GOT3 (cell line): ENCODE results near the gene MACROD2.

ENCODE experiments used
- DNase-seq: peaks from one replicate; lab custom pipeline; 2025; ENCODE audit warnings: mixed read lengths; lab: John Stamatoyannopoulos, UW

The MACROD2 gene

DNA sequence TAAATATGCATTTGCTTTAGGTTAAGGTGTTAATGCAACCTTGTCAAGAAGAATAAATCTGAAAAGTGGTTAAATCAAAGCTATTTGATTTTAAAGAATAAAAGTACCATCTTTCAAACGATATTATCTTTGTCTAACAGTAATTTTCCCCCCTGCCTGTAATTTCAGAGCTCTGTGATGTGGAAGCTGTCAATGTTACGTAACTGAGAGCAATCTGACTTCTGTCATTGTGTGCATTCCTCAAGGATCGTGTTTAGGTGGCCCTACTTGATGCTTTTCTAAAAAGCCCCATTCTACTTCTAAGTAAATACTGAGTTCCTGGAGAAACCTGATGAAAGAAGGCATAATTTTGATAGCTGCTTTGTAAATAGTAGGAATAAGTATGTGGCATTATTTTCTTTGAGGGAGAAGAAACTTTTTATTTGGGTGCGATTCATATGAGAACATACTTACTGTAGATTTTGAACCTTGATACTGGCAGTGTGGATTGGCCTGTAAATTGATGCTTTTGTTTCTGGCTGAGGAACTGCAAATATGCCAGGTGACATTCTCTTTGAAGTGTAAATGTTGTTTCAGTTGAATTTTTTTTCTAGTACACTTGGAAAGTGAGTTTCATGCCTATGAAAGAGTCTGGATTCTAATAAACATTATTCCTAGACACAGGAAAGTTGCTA lies 871.7 kb downstream of the MACROD2 start:
- no peak for DNase-seq

DNA sequence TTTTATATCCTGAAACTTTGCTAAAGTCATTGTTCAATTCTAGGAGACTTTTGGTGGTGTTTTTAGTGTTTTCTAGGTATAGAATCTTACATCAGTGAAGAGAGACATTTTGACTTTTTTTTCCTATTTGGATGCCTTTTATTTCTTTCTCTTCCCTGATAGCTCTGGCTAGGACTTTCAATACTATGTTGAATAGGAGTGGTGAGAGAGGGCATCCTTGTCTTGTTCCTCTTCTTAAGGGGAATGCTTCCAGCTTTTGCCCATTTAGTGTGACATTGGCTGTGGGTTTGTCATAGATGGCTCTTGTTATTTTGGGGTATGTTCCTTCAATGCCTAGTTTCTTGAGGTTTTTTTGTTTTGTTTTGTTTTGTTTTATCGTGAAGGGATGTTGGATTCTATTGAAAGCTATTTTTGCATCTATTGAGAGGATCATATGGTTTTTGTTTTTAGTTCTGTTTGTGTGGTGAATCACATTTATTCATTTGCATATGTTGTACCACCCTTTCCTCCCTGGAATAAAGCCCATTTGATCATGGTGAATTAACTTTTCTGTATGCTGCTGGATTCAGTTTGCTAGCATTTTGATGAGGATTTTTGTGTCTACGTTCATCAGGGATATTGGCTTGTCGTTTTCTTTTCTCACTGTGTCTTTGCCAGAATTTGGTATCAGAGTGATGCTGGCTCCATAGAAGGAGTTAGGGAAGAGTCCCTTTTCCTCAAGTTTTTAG lies 882.1 kb downstream of the MACROD2 start:
- DNase-seq, result no peak

DNA sequence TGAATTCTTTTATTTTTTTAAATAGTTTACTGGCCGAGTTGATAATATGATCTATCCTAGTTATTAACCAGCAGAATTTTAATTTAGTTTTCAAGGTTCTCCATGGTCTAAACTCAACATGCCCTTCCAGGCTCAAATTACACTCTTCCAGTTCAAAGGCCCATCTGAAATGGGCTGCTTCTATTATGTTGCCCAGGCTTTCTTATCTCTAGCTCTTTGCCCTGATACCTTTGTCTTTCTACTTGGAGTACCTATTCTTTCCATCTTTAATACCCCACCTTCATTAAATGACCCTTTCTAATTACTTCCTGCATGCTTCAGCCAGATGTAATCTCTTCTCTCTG lies 883.3 kb downstream of the MACROD2 start:
- no peak for DNase-seq

DNA sequence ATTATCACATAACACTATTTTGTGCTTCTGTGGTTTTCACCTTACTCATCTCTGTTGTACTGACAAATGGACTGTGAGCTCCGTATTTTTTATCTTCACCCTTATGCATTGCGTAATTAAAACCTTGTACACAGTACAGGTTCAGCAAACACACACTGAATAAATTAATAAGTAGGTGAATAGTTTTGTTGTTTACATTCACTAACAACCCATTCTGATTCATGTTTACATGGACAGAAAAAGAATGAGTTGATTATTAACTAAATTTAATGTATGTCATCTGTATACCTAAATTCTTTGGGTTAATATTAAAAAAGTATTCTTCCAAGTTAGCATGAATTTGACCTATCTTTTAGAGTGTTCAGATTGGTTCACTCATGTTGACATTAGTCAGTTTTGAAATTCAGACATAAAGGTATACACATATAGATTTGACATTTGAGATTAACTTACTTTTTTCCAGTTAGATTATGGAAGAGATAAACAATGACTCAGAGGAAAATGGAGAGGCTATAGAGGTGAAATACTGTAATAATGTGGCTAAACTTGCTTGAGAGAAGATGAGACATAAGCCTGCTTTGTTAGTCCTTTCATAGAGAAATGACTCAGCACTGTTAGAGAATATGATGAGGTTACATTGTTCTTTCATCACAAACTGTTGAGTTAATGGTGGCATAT lies 883.8 kb downstream of the MACROD2 start:
- DNase-seq, result no peak

DNA sequence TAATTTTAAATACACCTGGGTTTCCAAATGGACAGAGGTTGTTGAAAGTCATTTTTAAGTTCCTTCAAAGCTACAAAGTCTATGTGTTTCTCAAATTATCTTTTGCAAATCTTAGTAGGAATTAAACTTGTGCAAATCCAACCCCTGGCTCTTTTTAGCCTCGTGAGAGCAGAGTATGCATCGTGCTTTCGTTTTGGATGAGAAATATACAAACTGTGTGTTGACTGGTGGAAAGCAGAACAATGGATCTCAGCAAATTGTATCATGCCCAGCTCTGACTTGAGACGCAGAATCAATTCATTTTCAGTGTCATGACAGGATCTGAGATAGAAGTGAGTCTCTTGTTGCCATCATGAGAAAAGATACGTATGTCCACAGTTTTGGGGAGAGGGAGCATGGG lies 884.5 kb downstream of the MACROD2 start:
- DNase-seq, result no peak

DNA sequence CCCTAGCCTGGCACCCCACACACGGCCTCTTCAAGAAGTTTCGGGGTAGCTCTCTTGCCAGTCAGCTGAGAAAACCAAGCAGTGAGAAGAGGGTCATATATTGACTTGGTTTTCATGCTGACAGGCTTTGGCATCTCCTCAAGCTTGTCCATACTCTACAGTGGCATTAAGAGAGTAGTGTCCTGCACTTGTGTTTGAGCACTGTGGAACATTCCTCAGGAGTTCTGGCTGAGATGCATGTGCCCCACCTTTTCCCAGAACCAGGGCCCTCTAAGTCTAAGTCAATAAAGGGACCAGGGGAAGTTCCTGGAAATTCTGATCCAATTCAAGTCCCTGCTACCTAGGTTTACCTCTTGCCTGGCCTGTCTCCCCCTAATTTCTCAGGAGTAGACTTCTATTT lies 886.2 kb downstream of the MACROD2 start:
- DNase-seq, result no peak

DNA sequence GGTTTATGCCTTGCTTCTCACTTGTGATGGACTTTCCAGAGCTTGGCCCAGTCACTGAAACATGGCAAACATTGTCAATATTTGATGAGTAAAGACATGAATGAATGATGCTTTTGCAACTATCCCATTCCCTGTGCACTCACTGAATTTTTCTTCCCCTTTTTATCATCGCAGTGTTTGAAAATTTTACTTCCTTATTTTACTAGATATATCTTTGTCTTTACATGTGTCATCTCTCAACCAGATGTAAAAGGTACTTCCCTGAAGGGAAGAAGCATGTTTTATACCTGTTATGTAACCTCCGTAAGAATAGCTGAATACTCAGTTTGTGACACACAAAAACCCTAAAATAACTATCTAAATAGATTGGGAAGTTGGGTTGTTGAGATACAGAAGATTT lies 886.8 kb downstream of the MACROD2 start:
- no peak for DNase-seq

DNA sequence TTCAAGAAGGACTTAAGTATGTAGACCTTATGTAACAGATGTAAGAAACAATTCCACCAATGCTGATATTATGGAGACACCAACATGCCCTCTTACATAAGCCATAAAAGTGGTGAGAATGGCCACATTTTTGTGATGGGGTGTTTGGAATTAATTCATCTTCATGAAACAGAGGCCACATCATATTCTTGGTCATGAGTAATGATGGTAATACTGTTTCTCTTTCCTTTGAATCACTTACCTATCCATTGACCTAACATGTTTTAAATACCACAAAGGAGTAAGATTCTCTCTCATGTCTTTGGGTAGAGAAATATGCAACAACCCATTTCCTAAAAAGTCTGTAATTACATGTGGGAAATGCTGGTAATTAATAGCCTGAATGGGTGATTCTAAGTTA lies 887.5 kb downstream of the MACROD2 start:
- no peak for DNase-seq

DNA sequence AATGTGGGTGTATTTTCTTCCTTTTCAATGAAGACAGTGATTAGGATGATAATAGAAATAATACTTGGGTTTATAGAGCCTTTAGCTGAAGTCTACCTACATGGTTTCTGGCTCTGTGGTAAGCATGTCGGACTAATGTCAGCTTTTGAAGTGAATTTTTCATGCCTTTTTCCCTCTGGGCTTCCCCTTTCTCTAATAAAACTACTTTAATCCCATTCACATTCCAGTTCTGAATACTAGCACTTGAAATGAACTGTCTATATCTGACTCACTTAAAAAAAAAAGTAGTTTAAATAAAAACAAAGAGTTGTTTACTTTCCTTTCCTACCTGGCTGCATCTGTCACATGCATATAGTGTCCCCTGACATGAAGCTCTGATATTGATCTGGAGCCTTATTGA lies 888.0 kb downstream of the MACROD2 start:
- DNase-seq, result no peak

DNA sequence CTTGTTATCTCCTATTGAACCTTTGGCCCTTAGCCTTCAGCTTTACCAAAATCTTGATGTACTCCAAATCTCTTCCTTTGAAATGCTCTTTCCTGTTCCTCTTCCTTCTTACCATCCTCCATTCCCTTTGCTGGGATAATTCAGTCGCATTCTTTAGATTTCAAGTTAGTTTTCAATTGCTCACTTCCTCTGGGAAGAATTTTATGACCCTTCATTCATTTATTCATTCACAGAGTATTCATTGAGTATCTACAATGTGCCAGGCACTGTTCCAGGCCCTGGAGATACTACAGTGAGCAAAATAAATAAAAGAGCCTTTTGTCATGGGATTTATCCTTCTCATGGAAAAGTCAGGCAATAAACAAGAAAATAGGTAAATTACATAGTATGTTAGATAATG lies 890.3 kb downstream of the MACROD2 start:
- no peak for DNase-seq

DNA sequence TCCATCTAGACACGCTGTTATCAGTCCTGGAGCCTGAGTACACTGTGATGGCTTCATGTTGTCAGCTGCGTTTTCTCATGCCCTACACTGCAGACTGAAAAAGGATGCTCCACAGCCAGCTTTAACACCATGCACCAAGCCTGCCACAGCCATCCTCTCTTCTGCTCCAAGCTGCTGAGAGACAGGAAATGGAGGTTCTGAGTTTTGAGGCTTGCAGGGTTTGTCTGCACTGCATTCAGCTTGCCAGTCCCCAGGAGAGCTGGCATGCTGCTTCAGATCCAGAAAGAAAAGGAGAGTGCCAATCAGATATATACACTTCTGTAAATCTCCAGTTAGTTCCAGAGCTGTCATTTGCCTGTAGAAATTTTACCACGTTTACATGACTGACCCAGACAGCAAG lies 892.8 kb downstream of the MACROD2 start:
- no peak for DNase-seq

DNA sequence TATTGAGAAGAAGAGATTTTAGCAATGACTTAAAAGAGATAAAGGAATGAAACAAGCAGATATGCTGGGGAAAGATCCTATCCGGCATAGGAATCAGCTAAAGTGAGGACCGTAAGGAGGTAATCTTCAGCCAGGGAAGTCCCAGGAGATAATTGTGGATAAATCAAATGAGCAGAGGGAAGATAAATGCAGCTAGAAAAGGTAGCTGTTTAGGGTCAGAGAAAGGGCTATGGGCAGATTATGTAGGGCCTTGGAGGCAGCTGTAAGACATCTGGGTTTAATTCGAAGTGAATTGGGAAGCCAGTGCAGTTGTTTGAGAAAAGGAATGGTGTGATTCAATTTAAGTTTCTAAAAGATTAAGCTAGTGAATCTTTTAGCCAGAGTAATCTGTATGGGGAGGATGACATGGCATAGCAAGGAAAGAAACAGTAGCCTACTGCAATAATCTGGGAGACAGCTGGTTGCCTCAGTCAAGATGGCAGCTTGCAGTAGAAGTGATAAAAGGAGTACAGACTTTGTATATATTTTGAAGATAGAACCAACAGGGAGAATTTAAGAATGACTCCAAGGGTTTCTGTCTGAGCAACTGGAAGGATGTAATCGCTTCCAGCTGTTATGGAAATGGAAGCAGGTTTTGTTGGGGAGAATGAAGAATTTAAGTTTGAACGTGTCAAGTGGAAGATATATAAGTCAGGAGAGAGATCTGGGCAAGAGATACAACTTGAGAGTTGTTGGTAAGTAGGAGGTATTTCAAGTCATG lies 894.4 kb downstream of the MACROD2 start:
- DNase-seq, result no peak

DNA sequence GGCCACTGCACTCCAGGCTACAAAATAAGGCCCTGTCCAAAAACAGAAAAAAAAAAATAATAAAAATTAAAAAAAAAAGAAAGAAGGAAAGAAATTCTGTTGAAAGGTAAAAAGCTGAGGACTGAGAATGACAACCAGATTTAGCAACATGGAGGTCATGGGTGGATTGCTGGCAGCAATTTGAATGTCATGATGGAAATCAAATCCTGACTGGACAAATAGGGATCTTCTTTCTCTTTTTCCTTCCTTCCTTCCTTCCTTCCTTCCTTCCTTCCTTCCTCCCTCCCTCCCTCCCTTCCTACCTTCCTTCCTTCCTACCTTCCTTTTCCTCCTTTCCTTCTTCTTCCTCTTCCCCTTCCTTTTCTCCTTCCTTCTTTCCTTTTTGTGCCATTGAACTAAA lies 895.4 kb downstream of the MACROD2 start:
- no peak for DNase-seq

DNA sequence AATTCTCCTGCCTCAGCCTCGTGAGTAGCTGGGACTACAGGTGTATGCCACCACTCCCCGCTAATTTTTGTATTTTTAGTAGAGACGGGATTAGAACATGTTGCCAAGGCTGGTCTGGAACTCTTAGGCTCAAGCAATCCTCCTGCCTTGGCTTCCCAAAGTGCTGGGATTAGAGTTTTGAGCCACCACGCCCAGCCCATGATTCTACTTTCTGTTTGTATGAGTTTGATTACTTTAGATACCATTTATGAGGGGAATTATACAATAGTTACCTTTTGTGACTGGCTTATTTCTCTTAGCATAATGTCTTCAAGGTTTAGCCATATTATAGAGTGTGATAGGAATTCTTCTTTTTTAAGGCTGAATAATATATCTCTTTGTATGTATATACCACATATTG lies 897.5 kb downstream of the MACROD2 start:
- DNase-seq, result no peak

DNA sequence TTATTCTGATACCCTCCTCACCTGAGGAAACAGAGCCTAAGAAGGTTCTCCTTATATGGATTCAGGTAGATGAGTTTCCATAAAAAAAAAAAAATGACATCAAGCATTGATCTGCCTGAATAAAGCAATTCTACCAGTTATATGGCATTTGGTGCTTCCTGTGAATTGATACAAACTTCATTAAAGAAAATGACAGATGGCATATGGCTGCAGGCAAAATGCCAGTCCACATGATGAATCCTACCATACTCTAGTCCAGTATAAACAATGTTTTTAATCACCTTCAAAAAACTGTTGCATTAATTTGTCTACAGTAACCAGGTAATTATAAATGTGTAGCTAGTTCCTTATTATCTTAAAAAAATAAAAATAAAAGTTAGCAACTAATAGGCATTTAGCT lies 901.3 kb downstream of the MACROD2 start:
- no peak for DNase-seq

DNA sequence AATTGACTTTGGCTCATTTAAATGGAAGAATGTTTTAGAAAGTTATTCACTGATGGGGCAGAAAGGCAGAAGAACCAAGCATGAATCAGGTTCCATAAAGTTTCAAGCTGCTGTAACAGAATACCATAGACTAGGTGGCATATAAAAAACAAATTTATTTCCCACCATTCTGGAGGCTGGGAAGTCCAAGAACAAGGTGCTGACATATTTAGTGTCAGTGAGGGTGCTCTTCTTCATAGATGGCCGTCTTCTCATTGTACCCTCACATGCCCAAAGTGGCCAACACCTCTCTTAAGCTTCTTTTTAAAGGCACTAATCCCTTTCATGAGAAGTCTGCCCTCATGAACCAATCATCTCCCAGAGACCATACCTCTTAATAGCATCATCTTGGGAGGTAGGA lies 902.3 kb downstream of the MACROD2 start:
- DNase-seq, result no peak

DNA sequence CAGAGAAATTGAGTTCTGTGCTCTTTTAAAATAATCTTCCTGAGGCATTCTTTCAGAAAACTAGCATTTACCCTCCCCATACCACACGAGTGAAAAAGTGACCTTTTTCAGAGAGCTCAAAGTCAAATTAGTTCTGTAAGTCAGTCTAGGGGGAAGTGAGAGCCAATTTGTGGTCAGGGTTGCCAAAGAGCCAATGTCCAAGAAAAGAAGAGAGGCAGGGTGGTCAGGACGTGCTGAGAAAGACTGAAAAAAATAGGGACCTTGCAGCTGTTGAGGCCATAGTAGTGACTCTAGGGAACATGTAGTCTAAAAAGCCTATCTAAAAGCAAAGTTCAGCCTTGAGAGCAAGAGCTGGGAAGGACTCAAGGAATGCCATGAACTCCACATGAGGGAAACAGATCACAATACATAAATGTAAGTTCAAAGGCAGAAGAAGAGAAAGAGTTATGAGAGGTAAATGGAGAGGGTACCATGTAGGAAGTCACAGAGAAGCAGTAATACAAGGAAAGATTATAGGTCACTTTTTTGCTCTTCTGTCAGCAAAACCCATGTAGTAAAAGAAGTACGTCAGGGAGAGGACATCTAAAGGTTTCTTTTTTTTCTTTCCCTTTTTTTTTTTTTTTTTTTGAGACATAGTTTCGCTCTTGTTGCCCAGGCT lies 907.2 kb downstream of the MACROD2 start:
- DNase-seq, result no peak

DNA sequence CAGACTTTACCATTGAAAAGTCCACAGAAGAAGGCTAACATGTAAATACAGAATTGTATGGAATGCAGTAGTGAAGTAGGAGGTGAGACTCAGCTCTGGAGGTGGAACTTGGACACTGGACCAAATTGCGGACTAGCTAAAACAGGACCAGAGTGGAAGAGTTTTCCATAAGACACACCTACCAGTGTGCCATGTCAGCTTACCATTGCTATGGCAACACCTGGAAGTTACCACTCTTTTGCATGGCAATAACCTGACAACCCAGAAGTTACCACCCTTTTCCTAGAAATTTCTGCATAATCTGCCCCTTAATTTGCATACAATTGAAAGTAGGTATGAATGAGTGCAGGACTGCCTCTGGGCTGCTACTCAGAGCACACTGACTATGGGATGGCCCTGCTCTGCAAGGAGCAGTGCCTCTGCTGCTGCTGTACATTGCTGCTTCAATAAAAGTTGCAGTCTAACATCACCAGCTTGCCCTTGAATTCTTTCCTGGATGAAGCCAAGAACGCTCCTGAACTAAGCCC lies 911.7 kb downstream of the MACROD2 start:
- no peak for DNase-seq

DNA sequence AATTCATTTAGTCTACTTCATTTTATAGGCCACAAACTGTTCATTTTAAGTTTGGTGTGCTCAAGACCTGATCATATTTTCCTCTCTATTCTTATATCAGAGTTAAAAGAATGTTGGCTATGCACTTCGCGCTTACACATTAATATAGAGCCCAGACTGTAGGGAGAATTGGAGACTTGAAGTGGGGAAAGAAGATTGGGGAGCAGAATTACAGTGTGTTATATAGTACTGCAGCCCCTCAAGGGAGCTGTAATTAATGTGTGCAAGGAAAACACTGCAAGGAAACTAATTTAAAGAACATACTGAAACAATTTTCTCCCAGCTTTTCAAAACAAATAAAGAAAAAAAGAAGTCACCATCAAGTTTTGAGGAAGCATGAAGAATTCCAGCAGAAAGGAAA lies 914.8 kb downstream of the MACROD2 start:
- no peak for DNase-seq

DNA sequence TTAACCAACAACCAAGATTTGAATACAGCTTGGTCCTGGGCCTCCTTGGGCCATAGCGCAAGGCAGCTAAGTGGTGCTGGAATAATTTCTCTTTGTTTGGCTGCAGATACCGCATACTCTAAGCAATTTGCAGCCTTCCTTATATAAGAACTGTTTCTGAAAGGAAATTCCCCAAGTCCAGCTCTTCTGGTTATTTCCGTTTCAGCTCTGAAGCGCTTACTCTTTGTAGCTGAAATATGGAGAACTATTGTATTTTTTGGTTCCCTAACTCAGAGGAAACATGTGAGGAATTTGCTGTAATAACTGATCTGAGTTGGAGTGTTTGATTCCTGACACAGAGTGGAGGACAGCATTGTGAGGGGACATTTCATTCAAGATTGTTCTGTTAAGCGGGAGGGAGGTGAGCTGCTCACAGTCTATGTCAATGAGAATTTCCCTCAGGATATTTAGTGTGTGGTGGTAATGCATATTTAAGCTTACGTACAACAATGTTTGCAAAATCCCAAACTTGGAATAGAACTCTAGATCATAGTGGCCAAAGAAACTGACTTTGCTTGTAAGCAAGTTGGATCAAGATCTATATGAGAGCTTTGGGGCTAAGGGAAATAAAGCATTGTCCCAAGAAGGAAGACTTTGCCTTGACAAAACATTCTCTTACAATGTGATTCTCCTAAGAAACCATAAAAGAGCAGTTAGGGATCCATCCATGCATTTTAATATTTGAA lies 918.7 kb downstream of the MACROD2 start:
- no peak for DNase-seq

DNA sequence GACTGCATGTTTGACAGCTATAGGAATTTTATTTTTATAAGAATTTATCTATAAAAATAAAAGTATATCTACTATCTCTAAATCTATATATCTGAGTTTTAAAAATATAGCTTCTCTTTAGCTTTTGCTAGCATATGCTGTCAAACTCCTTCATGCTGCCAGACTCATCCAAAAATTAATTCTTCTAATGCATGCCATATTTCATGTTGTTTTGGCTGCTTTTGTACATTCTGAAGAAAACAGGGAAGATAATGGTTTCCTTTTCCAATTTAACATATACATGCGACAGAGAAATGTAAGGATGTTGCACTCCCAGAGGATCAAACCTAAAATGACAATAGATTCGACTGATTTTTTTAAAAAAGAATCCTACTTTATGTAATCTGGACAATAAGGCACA lies 919.3 kb downstream of the MACROD2 start:
- DNase-seq, result no peak
